ELR (cell line): Measurements from ENCODE around the gene AOC3.

Experiments
- DNase-seq: peaks from one replicate; pipeline ENCODE4 v3.0.0-alpha.2; 2015; ENCODE audit warnings: low read depth

The AOC3 gene, protein sequence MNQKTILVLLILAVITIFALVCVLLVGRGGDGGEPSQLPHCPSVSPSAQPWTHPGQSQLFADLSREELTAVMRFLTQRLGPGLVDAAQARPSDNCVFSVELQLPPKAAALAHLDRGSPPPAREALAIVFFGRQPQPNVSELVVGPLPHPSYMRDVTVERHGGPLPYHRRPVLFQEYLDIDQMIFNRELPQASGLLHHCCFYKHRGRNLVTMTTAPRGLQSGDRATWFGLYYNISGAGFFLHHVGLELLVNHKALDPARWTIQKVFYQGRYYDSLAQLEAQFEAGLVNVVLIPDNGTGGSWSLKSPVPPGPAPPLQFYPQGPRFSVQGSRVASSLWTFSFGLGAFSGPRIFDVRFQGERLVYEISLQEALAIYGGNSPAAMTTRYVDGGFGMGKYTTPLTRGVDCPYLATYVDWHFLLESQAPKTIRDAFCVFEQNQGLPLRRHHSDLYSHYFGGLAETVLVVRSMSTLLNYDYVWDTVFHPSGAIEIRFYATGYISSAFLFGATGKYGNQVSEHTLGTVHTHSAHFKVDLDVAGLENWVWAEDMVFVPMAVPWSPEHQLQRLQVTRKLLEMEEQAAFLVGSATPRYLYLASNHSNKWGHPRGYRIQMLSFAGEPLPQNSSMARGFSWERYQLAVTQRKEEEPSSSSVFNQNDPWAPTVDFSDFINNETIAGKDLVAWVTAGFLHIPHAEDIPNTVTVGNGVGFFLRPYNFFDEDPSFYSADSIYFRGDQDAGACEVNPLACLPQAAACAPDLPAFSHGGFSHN

DNA sequence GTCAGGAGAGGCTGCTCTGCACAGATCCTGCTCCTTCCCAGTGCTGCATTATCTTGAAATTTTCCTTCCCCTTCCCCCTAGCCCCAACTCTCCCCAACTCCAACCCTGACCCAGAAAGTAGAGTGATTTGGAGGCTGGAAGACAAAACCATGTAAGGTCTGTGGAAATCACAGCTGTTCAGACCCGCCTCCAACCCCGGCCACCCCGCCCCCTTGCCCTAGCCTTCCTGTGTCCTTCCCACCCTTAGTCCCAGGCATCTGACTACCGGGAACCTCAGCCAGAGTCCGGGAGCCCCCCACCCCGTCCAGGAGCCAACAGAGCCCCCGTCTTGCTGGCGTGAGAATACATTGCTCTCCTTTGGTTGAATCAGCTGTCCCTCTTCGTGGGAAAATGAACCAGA lies at the start of gene AOC3:
TSS of gene AOC3 (plus strand) at position 246 of the 400 bp plus-strand sequence. CDS start at position 391, 145 bp downstream.
- no peak for DNase-seq

DNA sequence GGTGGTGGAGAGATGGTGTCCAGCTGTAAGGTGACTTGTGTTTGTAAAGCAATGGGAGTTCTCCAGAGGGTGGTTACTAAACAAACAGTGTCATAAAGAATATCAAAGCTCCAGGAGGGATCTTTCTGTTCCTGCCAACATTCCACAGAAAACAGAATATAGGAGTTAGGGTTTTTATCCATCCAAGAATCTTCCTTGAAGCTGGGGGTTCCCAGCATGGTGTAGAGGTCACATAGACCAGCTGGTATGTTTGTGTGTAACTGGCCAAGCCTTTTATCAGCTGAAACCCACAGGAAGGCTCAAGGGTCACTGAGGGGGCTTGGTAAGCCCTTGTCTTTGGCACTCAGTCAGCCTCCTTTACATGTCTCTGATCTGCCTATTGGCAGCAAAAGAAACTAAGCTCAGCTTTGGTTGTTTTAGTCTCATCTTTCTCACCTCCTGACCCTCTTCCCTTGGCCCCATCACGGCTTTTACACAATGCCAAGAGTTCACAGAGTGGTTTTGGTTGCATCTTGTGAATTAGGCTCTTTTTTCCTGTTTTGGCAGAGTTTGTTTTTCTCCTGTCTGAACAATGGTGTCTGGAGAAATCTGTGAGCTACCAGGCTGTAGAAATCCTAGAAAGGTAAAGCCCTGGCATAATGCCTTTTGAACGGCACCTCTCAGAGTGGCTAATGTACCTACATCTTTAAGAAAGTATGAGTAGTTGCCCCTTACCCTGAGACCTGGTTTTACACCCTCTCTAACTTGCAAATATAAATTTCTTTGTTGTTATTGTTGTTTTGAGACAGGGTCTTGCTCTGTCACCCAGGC lies 47.7 kb upstream of the AOC3 start:
- no peak for DNase-seq

DNA sequence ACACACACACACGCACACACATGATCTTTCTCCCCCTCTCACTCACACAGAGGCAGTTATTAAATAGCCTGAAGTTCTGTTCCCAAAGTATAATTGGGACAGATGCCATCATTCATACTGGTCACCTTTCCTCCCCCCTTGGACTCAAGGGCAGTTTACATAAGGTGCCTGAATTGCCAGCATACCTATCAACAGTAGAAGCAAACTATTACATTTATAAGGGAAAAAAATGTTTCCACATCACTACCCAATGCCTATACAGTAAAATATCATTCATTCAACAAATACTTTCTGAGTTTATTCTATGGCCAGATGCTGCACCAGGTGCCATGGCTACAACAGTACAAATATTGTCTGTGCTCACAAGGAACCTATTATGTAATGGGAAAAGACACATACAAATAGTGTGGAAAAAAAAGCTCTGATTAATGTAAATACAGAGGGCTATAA lies 46.1 kb upstream of the AOC3 start:
- no peak for DNase-seq

DNA sequence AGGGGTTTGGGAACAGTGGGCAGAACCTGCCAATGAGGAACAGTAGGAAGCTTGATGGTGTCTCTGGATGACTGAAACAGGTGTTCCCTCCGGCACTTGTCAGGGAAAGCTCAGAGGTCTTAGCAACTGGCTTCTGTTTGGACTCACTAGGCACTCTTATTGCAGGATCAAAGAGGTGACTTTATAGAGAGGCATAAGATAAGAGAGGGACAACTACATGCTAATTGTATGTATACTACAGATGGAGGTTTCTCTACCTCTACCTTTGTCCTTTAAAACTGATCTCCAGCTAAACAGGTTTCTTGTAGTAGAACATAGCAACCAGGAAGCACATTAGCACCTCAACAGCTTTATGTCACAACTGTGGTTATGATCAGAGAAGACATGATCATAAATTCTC lies 44.8 kb upstream of the AOC3 start:
- DNase-seq, result no peak

DNA sequence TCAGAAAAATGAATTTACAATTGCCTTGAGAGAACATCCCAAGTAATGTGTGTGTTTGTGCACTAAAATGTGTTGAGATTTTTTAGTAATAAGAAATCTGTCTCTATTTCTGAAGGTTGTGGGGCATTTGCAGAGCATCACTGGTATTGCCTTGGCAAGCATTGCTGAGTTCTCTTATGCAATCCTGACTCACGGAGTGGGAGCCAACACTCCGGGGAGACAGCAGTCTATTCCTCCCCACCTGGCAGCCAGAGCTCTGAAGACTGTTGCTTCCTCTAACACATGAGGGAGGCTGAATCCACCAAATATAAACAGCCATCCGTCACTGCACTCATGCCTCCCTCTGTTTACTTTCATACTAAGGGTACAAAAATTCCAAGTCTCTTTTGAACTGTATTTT lies 41.7 kb upstream of the AOC3 start:
- DNase-seq, result peak; percentile 86

DNA sequence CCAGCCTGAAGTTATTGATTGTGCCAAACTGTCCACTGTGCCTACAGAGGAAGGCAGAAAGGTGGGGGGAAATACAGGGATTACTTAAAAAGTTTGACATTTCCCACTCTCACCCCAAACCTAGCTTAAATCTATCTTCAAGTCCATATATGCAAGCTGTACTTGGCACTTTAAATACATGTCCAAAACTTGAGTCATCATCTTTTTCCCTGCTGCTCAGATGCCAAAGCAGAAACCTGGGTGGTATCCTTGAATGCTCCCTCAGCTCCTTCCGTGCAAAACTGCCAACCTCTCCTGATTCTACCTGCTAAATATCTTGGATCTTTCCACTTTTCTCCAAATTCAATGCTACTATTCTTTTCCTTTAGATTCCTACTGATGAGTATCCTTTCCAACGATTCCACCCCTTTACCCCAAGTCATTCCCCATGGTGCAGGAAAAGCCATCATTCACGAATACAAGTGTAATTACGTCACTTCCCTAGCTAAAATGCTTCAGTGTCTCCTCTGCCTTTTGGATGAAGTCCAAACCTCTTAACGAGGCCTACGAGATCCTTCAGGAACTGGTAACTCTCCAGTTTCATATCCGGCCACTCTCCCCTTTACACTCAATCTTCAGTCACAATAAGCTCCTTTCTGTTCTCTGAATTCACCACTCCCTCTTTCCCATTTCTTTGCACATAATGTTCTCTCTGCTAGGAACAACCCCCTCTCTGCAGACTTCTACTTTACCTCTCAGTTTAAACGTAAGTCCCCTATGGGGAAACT lies 36.2 kb upstream of the AOC3 start:
- DNase-seq, result peak; percentile 98

DNA sequence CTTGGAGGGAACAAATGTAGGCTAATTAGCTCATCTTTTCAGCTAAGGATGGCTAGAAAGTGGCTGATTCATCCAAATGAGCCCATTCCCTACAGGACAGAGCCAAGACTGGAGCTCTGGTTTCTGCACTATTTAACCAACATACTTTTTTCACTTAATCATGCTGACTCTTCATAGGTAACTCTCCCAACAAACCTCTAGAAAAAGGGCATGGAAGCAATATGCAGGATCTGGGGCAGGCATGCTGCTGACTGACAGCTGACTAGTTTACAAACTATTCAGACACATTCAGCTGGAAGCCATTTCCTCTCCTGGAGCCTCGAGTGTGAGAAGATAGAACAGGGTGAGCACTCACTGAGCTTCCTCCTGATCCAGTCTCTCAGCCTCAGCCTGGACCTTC lies 33.1 kb upstream of the AOC3 start:
- DNase-seq, result peak; percentile 83

DNA sequence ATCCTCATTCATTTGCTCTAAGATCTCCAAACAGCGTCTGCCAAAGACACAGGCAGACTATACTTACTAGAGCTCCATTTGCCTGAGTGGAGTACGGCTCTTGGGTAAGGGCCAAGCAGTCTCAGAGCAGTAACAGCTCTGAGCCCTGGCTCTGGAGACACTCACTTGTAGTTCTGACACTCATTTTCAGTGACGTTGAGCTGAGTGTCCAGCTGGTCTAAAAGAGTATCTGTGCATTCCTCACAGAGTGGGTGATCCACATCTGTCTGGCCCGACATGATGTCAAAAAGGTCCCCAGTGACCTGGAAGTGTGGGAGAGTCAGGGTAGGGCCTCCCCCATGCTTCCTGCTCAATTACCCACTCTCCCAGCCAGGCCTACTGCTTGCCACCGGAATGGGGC lies 32.6 kb upstream of the AOC3 start:
- DNase-seq, result peak; percentile 37

DNA sequence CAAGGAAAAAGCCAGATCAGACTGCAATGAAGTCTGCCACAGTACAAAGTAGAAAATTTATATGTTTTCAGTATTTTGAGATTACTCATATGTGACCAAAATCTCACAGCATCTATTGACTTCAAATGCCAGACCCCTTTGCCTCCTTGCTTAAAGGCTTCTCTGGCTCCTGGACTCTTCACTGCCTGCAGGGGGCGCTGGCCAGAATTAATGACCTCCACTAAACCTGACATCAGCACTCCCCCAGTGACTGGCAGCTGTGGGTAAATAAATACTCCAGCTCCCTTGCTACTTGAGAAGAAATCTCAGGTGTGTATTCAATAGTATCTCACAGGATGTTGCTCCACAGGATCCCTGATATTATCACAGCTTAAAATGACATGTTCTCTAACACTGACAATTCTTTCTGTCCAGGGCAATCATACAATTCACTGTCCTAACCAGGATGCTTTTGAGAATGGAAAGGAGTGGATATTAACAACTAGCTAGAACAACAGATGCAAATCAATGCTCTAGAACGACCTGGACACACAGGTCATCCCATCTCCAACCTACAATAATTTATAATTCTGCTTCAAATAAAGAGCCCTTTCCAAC lies 31.0 kb upstream of the AOC3 start:
- peak; percentile 85 for DNase-seq

DNA sequence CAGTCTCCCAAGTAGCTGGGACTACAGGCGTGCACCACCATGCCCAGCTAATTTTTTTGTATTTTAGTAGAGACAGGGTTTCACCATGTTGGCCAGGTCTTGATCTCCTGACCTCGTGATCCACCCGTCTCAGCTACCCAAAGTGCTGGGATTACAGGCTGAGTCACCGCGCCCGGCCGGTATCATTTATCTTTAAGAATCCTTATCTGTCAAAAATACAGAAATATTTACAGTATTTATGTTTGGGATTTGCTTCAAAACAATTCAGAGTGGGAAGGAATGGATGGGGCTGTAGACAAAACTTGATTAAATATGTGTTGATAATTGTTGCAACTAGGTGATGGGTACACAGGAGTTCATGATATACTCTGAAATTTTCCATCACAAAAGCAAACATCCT lies 29.8 kb upstream of the AOC3 start:
- DNase-seq, result no peak

DNA sequence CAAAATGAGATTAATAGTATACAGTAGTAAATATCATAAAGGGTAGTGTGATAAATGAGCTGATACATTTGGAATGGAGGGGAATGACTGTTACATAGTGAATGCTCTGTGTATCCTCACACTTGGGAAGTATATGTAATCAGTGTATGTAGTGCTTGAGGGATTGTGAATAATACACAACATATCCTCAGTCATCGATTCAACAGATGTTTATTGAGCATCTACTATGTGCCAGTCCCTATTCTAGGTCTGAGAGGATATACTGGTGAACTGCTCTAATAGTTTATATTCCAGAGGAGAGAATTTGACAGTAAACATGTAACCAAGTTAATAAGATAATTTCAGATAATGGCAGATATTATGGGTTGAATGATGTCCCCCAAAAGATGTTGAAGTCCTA lies 23.5 kb upstream of the AOC3 start:
- DNase-seq, result no peak

DNA sequence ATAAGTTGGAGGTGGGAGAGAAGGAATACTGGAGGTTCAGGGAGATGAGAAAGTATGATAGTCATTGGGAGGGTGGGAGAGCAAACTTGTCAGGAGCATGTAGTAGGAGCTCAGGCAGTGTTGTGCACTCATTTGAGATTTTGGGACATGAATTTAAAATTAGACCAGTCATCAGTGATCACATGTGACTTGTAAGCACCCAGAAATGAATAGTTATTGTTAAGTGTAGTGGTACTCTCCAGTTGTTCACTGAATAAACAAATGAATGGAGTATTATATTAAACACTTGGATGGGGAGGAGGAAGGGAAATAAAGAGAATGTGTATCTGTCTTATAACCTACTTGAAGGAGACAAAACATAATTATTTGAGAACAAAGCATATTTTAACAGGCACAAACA lies 20.0 kb upstream of the AOC3 start:
- no peak for DNase-seq

DNA sequence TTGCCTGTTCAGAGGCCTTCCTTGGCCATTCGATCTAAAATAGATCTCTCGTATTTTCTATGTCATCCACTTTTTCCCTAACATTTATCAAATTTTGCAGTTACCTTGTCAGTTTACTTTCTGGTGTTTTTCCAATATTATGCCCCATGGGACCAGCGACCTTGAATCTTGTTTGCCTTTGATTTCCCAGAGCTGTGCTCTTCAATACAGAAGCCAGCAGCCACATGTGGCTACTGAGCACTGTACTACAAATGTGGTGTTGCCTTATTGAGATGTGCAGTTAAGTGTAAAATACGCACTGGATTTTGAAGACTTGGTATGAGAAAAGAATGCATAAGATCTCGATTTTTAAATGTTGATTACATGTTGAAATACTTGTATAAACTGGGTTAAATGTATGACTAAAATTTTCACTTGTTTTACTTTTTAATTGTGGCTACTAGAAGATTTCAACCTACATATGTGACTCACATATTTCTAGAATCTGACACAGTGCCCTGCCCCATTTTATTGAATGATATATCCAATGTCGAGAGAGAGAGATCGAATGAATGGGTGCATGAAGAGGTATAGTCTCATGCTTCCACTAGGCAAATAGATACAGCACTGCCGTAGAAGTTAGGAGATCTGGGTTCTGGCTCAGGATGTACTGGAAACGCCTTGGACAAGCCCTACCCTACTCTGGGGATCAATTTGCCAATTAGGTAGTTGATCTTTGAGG lies 18.6 kb upstream of the AOC3 start:
- peak; percentile 50 for DNase-seq

DNA sequence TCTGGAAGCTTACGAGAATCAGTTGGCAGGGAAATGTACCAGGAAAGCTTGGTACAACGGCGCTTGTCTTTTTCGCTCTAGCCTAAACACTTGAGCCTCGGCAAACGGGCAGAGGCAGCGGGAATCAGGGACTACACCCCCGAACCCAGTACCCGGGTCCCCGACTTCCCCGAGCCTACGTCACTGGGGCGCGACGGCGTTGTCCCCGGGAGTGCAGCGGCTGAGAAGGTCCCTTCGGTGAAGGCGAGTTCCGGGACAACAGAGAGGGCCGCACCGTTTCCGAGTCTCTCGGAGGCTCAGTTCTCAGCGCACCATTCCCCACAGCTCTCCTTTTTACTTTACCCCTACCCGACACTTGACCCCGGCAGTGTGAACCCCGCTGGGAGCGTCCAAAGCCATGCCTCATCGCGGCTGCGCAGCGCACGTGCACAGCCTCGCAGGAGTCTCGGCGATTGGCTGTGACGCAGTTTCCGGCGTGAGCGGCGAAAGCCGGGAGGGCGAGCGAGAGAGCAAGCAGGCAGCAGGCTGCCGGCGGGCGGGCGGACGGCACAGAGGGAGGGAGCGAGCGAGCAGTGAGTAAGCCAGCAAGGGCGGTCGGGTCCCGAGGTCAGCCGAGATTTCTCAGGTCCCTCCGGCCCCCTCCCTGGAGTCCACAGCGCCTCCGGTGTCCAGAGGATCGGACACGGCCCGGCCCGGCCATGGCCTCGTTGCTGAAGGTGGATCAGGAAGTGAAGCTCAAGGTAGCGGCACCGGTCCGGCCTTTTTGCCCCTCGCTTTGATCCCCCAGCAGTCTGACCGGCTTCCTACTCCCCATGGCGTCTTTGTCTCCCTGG lies 17.8 kb upstream of the AOC3 start, which contains the start of gene PSME3:
TSS of gene PSME3 (plus strand) at position 464 of the 833 bp plus-strand sequence. CDS start at position 699, 235 bp downstream.
- peak; percentile 95 for DNase-seq

DNA sequence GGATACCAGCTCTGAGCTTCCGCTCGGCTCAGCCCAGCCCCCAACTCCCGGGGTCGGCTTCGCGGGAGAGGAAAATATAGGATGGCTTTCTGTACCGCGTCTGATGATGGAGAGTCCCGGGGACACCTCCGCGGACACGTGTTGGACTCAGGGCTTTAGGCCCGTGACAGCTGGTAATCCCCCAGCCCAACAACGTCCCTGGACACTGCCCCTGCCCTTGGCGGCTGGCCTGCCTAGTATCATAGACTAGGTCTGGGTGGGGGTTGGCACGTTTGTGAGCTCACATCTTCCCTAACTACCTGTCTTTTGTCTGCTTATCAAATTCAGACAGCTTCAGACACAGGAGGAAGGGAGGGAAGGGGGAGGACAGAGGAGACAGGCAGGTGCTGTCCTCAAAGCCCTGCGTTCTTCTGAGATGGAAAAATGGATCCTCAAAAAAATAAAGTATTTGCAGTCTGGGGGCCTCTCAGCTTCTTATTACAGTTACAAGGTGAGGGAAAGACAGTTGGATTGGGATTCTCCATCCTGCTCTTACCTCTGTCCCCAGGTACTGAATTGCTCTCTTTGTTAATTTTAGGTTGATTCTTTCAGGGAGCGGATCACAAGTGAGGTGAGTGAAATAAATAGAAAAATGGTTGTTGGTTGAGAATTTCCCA lies 17.1 kb upstream of the AOC3 start:
- no peak for DNase-seq

DNA sequence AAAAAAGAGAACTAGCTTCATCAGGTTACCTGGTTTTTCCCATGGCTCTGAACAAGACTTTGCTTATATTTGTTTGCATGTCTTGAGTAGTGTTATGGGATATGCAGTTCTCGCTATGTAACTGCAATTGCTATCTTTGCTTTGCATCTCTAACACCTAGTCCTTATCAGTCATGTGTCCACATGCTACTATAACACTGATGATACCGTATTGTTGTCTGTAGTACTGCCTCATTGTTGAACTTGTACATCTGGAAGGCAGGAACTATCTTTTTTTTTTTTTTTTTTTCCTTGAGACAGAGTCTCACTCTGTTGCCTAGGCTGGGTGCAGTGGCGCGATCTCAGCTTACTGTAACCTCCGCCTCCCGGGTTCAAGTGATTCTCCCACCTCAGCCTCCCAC lies 15.3 kb upstream of the AOC3 start:
- no peak for DNase-seq

DNA sequence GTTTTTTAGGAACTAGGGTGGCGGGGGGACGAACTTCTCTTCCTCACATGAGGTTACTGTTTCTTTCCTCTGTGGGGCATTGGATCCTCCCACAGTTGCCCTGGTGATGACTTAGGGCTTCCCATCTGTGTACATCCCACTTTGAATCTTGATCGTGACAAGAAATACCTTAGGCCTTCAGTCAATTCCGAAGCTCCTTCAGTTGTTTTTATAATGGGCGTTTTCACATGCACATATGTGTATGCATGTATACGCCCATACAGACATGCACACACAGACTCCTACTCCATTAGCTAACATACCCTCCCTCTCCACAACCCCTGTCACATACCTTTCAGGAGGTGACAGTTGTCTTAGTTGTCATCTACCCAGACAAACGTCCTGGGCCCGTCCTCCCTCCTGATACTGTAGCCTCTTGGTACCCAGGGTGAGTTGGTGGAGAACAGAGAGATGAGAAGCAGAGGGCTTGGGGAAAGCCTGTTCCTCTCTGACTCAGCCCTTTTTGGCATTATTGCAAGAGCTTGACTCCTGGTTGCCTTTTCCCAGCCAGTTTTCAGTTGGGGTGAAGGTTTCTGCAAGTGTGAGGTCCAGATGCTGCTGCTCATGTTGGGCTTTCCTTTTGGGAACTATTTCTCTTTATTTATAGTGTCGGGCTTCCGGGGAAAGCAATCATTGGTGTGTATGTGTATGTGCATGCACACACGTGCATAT lies 8.9 kb upstream of the AOC3 start:
- no peak for DNase-seq

DNA sequence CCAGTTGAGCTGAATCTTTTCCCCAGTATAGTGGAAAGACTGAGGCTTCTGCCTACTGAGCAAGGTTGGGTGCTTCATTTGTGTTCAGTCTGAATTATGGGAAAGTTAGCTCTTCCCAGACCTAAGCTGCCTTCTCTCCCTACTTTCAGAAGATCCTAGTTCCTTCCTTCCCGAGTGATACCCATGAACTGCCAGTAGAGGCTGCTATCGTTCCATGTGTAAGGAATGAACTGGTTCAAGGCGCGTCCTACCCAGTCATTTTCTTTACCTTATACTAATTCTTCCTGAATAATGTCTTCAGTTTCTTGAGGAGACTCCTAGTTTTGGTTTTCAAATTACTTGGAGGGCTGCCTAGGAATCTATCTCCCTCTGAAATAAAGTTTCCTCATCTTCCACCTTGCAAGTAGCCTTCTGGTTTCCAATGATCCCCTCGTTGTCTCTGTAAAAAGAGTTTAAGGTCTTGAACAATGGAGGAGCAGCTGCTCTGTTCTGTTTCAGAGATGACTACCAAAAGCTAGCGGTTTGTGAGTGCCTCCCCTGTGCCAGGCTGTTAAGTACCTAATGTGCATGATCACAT lies 7.6 kb upstream of the AOC3 start:
- DNase-seq, result peak; percentile 78
